Prostate gland (tissue), 2 donors: ENCODE data around the gene AGAP2.

ENCODE experiments used
- POLR2A ChIP-seq: fragments of 450-650 bp; IDR thresholded peaks from one replicate; pipeline ENCODE4 v1.6.1; 2016; ENCODE audit warnings: antibody characterized with exemption, mild to moderate bottlenecking
- POLR2AphosphoS5 ChIP-seq: sonication (generic); formaldehyde crosslinking; IDR thresholded peaks from one replicate; pipeline ENCODE4 v1.6.1; 2017; ENCODE audit warnings: antibody characterized with exemption
- TF ChIP-seq, protein P1 (sequence below), 4 experiments: fragments of 200-600 bp in 2 of 4; fragments of 450-650 bp in 2 of 4; sonication (generic) in 2 of 4; IDR thresholded peaks; 1 replicate in 3 of 4; 2 replicates in 1 of 4; pipeline ENCODE4 v1.5.1; 2016 to 2019; ENCODE audit warnings: antibody characterized with exemption in 4 of 4, mild to moderate bottlenecking in 2 of 4, moderate library complexity in 2 of 4

DNA sequence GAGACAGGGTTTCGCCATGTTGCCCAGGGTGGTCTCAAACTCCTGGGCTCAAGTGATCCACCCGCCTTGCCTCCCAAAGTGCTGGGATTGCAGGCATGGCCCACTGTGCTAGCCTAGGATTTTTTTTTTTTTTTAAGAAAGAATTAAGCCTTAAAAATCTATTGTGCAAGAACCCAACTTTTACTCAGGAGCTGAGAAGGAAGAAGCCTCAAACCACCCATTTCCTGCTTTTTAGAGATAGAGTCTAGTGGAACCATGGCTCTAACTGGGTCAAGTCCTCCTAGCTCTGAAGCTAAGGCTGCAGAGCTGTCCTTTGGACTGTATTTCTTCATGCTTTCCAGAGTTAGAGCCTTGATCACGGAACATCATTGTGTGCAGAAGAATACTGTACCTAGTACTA, 42.7 kb upstream of the AGAP2 start:
- TF ChIP-seq POLR2A (no peak), POLR2AphosphoS5 (no peak)
- TF ChIP-seq, protein P1, sequence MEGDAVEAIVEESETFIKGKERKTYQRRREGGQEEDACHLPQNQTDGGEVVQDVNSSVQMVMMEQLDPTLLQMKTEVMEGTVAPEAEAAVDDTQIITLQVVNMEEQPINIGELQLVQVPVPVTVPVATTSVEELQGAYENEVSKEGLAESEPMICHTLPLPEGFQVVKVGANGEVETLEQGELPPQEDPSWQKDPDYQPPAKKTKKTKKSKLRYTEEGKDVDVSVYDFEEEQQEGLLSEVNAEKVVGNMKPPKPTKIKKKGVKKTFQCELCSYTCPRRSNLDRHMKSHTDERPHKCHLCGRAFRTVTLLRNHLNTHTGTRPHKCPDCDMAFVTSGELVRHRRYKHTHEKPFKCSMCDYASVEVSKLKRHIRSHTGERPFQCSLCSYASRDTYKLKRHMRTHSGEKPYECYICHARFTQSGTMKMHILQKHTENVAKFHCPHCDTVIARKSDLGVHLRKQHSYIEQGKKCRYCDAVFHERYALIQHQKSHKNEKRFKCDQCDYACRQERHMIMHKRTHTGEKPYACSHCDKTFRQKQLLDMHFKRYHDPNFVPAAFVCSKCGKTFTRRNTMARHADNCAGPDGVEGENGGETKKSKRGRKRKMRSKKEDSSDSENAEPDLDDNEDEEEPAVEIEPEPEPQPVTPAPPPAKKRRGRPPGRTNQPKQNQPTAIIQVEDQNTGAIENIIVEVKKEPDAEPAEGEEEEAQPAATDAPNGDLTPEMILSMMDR (IDR thresholded peaks at IDR 0.05), result no peak
